ENCODE measurements around the gene FAM83E.

The FAM83E gene

DNA sequence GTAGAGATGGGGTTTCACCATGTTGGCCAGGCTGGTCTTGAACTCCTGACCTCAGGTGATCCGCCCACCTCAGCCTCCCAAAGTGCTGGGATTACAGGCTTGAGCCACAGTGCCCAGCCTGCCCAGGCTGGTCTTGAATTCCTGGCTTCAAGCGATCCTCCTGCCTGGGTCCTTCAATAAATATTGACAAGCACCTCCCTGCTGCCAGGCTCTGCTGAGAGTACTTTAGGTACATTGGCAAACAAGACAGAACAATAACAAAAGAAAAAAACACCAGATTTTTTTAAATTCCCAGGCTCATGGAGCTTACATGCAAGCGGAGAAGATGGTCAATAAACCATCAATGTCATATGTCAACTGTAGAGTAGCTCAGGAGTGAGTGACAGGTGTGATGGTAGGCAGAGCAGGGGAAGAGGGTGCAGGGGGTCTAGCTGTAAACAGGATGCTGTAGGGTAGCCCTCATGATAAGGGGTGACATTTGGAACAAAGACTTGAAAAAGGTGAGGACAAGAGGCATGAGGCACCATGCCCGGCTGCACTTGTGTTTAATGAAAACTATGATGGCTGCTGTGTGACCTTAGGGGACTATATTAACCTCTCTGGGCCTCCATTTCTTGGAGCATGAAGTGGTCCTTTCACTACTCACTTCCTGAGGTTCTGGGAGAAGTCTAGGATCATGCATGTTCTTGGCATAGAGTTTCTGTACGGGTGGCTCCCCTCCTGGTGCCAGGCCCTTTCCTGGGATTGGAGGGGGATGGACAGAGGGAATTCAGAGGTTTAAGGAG lies 43.3 kb downstream of the FAM83E start:
- peaks cover 21% of the 10 kb centered on the region for H3K4me1 ChIP-seq (ENCODE audit: insufficient read depth, low read length)
- H3K36me3 ChIP-seq (ENCODE audit: insufficient read depth, low read length) = no peaks in the 10 kb centered on the region
- H3K9me3 ChIP-seq (ENCODE audit: control insufficient read depth, insufficient read depth, low read length) = no peaks in the 10 kb centered on the region
- H3K9ac ChIP-seq (ENCODE audit: low read depth, low read length) = no peak overlapping the region

DNA sequence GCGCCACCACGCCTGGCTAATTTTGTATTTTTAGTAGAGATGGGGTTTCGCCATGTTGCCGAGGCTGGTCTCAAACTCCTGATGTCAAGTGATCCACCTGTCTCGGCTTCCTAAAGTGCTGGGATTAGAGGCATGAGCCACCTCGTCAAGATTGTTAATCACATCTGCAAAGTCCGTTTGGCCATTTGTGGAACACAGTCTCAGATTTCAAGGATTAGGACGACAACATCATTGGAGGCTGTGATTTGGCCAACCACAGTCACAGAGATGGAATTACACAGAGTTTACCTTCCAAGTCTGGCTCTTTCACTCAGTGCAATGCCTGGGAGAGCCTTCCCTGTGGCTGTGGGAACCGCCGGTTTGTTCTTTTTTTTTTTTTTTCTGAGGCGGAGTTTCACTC lies 45.1 kb downstream of the FAM83E start:
- Histone ChIP-seq H3K4me1 (ENCODE audit: insufficient read depth, low read length) (peaks cover 21% of the 10 kb centered on the region), H3K36me3 (ENCODE audit: insufficient read depth, low read length) (no peaks in the 10 kb centered on the region), H3K9ac (ENCODE audit: low read depth, low read length) (no peak overlapping the region), H3K9me3 (ENCODE audit: control insufficient read depth, insufficient read depth, low read length) (no peaks in the 10 kb centered on the region)

DNA sequence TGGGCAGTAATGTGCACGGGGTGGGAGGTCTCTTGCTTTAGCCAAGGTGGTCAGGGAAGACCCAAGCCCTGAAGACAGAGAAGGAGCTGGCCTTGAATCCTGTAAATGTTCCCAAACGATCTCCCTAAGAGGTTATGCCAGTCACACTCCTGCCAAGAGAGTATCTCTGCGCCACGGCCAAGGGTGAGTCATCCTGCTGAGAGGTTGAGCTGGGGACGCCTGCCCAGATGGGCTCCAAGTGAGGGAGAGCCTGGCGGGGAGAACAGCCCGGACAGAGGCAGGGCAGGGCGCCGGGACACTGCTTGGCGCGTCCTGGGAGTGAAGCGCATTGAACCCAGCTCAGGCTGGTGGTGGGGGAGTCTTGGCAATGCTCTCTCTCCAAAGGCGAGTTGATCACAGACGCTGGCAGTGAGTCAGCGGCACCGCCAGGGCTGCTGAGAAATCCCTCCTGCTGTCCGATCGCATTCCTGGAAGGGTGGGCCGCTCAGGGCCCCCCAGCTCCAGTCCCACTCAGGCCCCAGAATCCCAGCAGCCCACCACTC lies 46.5 kb downstream of the FAM83E start:
- Histone ChIP-seq H3K36me3 (ENCODE audit: insufficient read depth, low read length) (no peaks in the 10 kb centered on the region), H3K4me1 (ENCODE audit: insufficient read depth, low read length) (peaks cover 17% of the 10 kb centered on the region), H3K9ac (ENCODE audit: low read depth, low read length) (peak overlapping the region; percentile 65), H3K9me3 (ENCODE audit: control insufficient read depth, insufficient read depth, low read length) (no peaks in the 10 kb centered on the region)

DNA sequence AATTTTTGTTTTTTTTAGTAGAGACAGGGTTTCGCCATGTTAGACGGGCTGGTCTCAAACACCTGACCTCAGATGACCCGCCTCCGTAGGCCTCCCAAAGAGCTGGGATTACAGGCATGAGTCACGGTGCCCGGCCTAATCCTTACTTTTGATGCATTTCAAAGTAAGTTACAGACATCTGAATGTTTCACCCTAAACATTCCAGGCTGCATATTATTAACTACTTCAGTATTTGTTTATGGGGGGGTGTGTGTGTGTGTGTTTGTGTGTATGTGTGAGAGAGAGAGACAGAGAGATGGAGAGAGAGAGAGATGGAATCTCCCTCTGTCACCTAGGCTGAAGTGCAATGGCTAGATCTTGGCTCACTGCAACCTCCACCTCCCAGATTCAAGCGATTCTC lies 49.8 kb downstream of the FAM83E start:
- H3K9ac ChIP-seq (ENCODE audit: low read depth, low read length) = no peak overlapping the region
- H3K9me3 ChIP-seq (ENCODE audit: control insufficient read depth, insufficient read depth, low read length) = no peaks in the 10 kb centered on the region
- H3K4me1 ChIP-seq (ENCODE audit: insufficient read depth, low read length) = peaks cover 6% of the 10 kb centered on the region; the same call in 1 of the 2 replicates

More for the DNA sequence above, 49.8 kb downstream of the FAM83E start:
- H3K36me3 ChIP-seq (ENCODE audit: insufficient read depth, low read length) = no peaks in the 10 kb centered on the region

All from ES-I3 (cell line).